Measurements from ENCODE around the gene HDAC4. TPM values are rescaled to one million over a fixed set of nuclear protein-coding genes. Genes with fewer than 3 reads are reported as not detected.

Gene HDAC4
- total RNA-seq, 2 experiments from 2014 or later, result 32.0 to 35.6 TPM

DNA sequence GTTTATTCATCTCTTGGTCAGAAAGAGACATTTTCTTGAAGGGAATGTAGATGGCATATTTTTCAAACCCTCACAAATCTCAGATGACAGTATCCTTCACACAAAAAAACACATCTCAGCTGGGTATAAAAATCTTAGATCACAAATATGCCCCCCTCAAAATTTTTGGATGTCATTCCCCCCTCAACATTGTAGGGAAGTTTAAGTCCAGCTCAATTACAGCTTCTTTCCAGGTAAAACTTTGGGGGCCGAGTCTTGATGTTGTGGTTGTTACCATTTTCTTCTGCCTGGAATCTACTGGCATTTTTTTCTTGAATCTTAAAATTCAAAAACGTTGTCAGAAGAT is 46.1 kb downstream of the HDAC4 start:
- Mint-ChIP-seq H3K4me1 (ENCODE audit: low read depth) (peaks cover 10% of the 10 kb centered on the region), H3K27ac (no peak overlapping the region), H3K36me3 (ENCODE audit: low read depth) (peaks cover 31% of the 10 kb centered on the region), H3K27me3 (ENCODE audit: low read depth) (no peaks in the 10 kb centered on the region), H3K9me3 (peaks cover 15% of the 10 kb centered on the region), H3K4me3 (no peak overlapping the region)
- intact Hi-C loops (cut with micrococcal nuclease), result no loop called here
- DNase-seq, result no peak
- CTCF ChIA-PET, result no interaction called here

DNA sequence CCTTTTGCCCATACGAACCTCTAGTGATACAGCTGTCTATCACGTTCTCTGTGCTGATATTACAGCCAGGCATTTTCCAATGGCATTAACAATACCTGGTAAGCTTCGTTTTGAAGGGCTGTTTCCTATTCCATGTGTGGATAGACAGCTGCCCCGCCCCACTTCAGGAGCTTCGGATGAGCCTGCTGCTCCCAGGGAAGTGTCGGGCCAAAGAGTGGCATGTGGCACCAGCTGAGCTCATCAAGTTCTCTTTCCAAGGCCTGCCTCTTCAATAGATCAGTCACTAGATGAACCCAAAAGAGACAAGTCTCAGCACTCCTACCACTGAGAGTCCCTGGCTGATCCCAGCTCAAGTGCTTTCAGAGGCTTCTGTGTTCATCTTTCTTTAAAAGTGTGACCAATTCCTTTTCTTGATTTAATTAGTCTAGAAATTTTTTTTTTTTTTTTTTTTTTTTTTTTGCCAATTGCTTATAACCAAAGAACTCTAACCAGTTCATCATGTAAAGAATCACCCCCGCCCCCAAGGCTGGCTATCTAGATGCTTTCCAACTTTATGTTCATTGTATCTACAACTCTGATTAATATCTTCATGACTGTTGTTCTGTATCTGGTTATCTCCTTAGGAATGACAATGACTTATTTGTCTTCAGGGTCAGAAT is 46.6 kb downstream of the HDAC4 start:
- H3K27ac Mint-ChIP-seq, result no peak overlapping the region
- peaks cover 36% of the 10 kb centered on the region for H3K36me3 Mint-ChIP-seq (ENCODE audit: low read depth)
- intact Hi-C loops (cut with micrococcal nuclease), result no loop called here
- H3K4me3 Mint-ChIP-seq, result no peak overlapping the region
- no peak for DNase-seq
- peaks cover 10% of the 10 kb centered on the region for H3K4me1 Mint-ChIP-seq (ENCODE audit: low read depth)
- CTCF ChIA-PET, result no interaction called here
- no peaks in the 10 kb centered on the region for H3K27me3 Mint-ChIP-seq (ENCODE audit: low read depth)
- H3K9me3 Mint-ChIP-seq, result peaks cover 15% of the 10 kb centered on the region

- H3K27me3 Mint-ChIP-seq (ENCODE audit: low read depth), result no peaks in the 10 kb centered on the region
- H3K9me3 Mint-ChIP-seq, result peaks cover 15% of the 10 kb centered on the region
- peaks cover 10% of the 10 kb centered on the region for H3K4me1 Mint-ChIP-seq (ENCODE audit: low read depth)
- H3K36me3 Mint-ChIP-seq (ENCODE audit: low read depth), result peaks cover 37% of the 10 kb centered on the region
- intact Hi-C loops (cut with micrococcal nuclease), result no loop called here
- H3K27ac Mint-ChIP-seq, result no peak overlapping the region
- no peak overlapping the region for H3K4me3 Mint-ChIP-seq
- CTCF ChIA-PET, result no interaction called here
- no peak for DNase-seq
These were observed 47.1 kb downstream of the HDAC4 start for GRCh38 chr2:239353692-239354091.

DNA sequence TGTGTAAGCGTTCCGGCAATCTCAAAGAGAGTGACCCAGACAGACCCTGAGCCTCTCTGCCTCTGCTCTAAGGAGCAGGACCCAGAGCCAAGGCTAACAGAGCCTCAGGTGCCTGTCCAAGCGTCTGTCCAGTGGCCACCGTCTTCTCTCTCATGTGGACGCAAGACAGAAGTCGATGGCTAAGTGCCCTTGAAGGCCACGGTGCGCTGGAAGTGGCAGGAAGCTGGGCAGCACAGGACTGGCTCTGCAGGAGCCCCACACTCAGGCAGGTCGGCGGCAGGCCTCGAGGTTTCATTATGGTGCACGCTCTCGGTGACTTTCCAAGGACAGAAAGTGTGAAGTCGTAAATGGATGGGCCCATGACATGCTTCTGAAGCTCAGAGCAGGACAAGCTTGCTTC is 49.1 kb downstream of the HDAC4 start:
- Mint-ChIP-seq H3K9me3 (peaks cover 15% of the 10 kb centered on the region), H3K4me1 (ENCODE audit: low read depth) (peaks cover 7% of the 10 kb centered on the region), H3K36me3 (ENCODE audit: low read depth) (peaks cover 34% of the 10 kb centered on the region), H3K27ac (no peak overlapping the region), H3K4me3 (no peak overlapping the region), H3K27me3 (ENCODE audit: low read depth) (no peaks in the 10 kb centered on the region)
- intact Hi-C loops (cut with micrococcal nuclease), result no loop called here
- CTCF ChIA-PET, result no interaction called here
- DNase-seq, result no peak

DNA sequence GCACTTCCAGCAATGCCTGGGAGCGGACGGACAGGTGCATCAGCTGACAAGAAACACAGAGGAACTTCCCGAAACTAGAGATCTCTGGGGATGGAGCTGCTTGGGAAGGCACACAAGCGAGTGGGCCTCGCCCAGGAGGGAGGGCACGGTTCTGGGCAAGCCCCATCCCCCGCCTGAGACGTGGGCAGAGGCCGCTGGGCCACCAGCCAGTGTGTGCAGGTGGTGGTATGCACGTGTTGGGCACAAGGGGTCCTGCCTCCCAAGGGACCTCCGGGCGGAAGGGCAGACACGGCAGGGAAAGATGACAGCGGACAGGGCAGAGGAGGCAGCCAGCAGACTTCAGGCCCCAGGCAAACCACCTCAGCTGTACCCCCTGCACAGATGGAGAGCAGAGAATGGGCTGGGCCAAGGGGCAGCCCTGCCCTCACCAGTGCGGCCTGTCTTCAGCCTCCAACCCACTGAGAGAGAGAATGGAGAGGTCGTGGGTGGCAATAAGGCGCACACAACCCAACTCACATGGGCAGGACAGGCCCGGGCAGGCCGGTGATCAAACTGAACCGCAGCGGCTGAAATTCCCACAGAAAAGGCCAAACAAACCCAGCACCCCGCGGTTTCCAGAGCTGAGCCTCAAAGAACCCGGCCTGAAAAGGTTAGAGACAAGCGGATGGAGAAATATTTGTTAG is 51.2 kb downstream of the HDAC4 start:
- Mint-ChIP-seq H3K36me3 (ENCODE audit: low read depth) (peaks cover 22% of the 10 kb centered on the region), H3K27ac (no peak overlapping the region), H3K27me3 (ENCODE audit: low read depth) (no peaks in the 10 kb centered on the region), H3K4me1 (ENCODE audit: low read depth) (peaks cover 2% of the 10 kb centered on the region), H3K4me3 (no peak overlapping the region), H3K9me3 (peaks cover 1% of the 10 kb centered on the region)
- no peak for DNase-seq
- intact Hi-C loops (cut with micrococcal nuclease), result no loop called here
- CTCF ChIA-PET, result interaction anchor here (0.9 kb wide), 1 partner anchor 11 kb away, joined by 4 read pairs; no protein-coding TSS in a partner anchor

- H3K36me3 Mint-ChIP-seq (ENCODE audit: low read depth), result peaks cover 22% of the 10 kb centered on the region
- H3K4me3 Mint-ChIP-seq, result no peak overlapping the region
- CTCF ChIA-PET, result no interaction called here
- H3K4me1 Mint-ChIP-seq (ENCODE audit: low read depth), result peaks cover 2% of the 10 kb centered on the region
- H3K27me3 Mint-ChIP-seq (ENCODE audit: low read depth), result no peaks in the 10 kb centered on the region
- intact Hi-C loops (cut with micrococcal nuclease), result no loop called here
- H3K9me3 Mint-ChIP-seq, result no peaks in the 10 kb centered on the region
- no peak overlapping the region for H3K27ac Mint-ChIP-seq
- DNase-seq, result no peak
These were observed 52.0 kb downstream of the HDAC4 start for GRCh38 chr2:239348563-239349452.

DNA sequence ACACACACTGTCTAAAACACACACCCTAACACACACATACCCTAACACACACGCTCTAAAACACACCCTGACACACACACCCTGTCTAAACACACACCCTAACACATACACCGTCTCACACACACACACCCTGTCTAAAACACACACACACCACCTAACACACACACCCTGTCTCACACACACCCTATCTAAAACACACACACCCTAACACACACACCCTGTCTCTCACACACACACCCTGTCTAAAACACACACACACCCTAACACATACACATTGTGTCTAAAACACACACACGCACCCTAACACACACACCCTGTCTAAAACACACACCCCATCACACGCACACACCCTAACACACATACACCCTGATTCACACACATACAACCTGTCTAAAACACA is 54.1 kb downstream of the HDAC4 start:
- Mint-ChIP-seq H3K4me3 (no peak overlapping the region), H3K36me3 (ENCODE audit: low read depth) (peaks cover 15% of the 10 kb centered on the region), H3K9me3 (peaks cover 2% of the 10 kb centered on the region), H3K27me3 (ENCODE audit: low read depth) (no peaks in the 10 kb centered on the region), H3K27ac (no peak overlapping the region), H3K4me1 (ENCODE audit: low read depth) (peaks cover 9% of the 10 kb centered on the region)
- intact Hi-C loops (cut with micrococcal nuclease), result no loop called here
- CTCF ChIA-PET, result interaction anchor here (0.7 kb wide), 1 partner anchor 25 kb away, joined by 3 read pairs; no protein-coding TSS in a partner anchor
- no peak for DNase-seq

DNA sequence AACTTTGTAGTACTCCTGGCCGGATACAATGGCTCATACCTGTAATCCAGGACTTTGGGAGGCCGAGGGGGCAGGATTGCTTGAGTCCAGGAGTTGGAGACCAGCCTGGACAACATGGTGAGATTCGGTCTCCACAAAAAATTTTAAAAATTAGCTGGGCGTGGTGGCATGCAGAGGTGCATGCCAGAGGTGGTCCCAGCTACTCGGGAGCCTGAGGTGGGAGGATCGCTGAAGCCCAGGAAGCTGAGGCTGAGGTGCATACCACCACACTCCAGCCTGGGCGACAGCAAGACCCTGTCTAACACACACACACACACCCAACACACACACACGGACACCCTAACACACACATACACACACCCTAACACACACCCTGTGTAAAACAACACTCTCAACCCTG is 55.6 kb downstream of the HDAC4 start:
- Mint-ChIP-seq H3K36me3 (ENCODE audit: low read depth) (peaks cover 18% of the 10 kb centered on the region), H3K9me3 (peaks cover 2% of the 10 kb centered on the region), H3K4me3 (no peak overlapping the region), H3K4me1 (ENCODE audit: low read depth) (peaks cover 23% of the 10 kb centered on the region), H3K27ac (no peak overlapping the region), H3K27me3 (ENCODE audit: low read depth) (no peaks in the 10 kb centered on the region)
- intact Hi-C loops (cut with micrococcal nuclease), result no loop called here
- CTCF ChIA-PET, result no interaction called here
- DNase-seq, result no peak

DNA sequence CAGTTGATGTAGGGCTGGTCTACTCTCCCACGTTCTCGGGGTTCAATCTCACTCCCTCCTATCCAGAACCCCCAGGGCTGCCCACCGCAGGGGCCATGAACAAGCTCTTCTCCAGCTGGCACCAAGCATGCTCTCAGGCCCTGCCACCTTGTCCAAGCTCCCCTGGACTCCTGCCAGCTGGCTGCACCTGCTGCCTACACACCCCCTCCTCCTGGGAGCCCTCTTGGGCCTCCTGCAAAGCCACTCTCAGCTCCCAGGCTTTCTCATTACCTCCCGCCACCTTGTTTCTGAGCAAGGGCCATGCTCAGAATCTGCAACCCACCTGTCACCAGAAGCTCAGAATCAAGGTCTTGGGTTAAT is 56.0 kb downstream of the HDAC4 start:
- Mint-ChIP-seq H3K27ac (no peak overlapping the region), H3K4me1 (ENCODE audit: low read depth) (peaks cover 27% of the 10 kb centered on the region)
- DNase-seq, result no peak

DNA sequence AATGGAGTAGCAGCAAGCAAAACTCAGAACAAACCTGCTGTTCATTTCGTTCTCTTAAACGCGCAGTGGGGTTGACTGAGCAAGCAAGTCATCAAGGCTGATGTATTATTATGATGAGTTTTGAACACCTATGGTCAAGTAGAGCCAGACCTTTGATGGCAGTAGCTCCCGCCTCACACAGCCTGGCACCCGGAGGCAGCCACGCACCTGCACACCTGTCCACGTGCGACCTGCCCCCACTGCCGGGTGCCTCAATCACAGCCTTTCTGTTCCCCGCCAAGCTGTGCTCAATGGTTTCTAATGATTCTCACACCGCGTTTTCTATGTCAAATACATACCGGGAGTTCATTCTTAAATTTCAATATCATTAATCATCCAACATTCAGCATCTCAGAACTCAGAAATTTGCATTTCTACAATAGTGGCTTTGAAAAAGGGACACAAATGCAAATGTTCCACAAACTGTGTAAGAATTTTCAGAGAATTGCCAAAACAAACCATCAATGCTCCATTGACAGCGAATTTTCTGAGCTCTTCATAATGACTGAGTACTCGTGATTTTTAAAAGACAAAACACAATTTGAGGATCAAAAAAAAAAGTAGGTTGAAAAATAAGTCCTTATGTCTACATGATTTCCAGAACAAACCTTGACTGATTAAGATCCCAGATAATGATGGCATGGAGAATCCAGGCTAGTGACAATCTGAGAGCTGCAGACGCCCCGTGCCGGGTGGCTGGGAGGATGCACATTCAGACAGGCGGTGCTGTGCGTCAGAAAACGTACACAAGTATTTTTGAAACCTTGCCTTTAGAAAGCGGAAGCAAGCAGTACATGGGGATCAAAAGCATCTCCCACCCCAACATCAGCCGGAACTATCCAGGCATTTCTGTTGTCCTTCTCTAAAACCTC is 56.6 kb downstream of the HDAC4 start:
- Mint-ChIP-seq H3K36me3 (ENCODE audit: low read depth) (peaks cover 13% of the 10 kb centered on the region), H3K27ac (no peak overlapping the region), H3K4me1 (ENCODE audit: low read depth) (peaks cover 33% of the 10 kb centered on the region), H3K4me3 (no peak overlapping the region), H3K9me3 (peaks cover 2% of the 10 kb centered on the region), H3K27me3 (ENCODE audit: low read depth) (no peaks in the 10 kb centered on the region)
- DNase-seq, result no peak
- CTCF ChIA-PET, result no interaction called here
- intact Hi-C loops (cut with micrococcal nuclease), result no loop called here

More for the DNA sequence above, 56.0 kb downstream of the HDAC4 start:
- peaks cover 2% of the 10 kb centered on the region for H3K9me3 Mint-ChIP-seq
- CTCF ChIA-PET, result no interaction called here
- peaks cover 18% of the 10 kb centered on the region for H3K36me3 Mint-ChIP-seq (ENCODE audit: low read depth)
- H3K4me3 Mint-ChIP-seq, result no peak overlapping the region
- intact Hi-C loops (cut with micrococcal nuclease), result no loop called here
- no peaks in the 10 kb centered on the region for H3K27me3 Mint-ChIP-seq (ENCODE audit: low read depth)

- H3K4me1 Mint-ChIP-seq (ENCODE audit: low read depth), result peaks cover 36% of the 10 kb centered on the region
- no peak for DNase-seq
- peaks cover 2% of the 10 kb centered on the region for H3K9me3 Mint-ChIP-seq
- H3K36me3 Mint-ChIP-seq (ENCODE audit: low read depth), result peaks cover 13% of the 10 kb centered on the region
- intact Hi-C loops (cut with micrococcal nuclease), result no loop called here
- no peaks in the 10 kb centered on the region for H3K27me3 Mint-ChIP-seq (ENCODE audit: low read depth)
- H3K4me3 Mint-ChIP-seq, result no peak overlapping the region
- no peak overlapping the region for H3K27ac Mint-ChIP-seq
- CTCF ChIA-PET, result no interaction called here
These were observed 57.4 kb downstream of the HDAC4 start for GRCh38 chr2:239343460-239343859.

- H3K27ac Mint-ChIP-seq, result no peak overlapping the region
- H3K9me3 Mint-ChIP-seq, result peaks cover 2% of the 10 kb centered on the region
- no peaks in the 10 kb centered on the region for H3K27me3 Mint-ChIP-seq (ENCODE audit: low read depth)
- peaks cover 37% of the 10 kb centered on the region for H3K4me1 Mint-ChIP-seq (ENCODE audit: low read depth)
- no peak overlapping the region for H3K4me3 Mint-ChIP-seq
- DNase-seq, result no peak
- H3K36me3 Mint-ChIP-seq (ENCODE audit: low read depth), result peaks cover 19% of the 10 kb centered on the region
- intact Hi-C loops (cut with micrococcal nuclease), result no loop called here
- CTCF ChIA-PET, result interaction anchor here (0.6 kb wide), 1 partner anchor 13 kb away, joined by 3 read pairs; no protein-coding TSS in a partner anchor
These were observed 59.0 kb downstream of the HDAC4 start for GRCh38 chr2:239341840-239342239.
